Measurements from ENCODE around the gene UFSP1.
"Not testable (repeated sequence)": the region's sequence is repeated elsewhere in the genome, so short reads cannot be mapped to it uniquely, and the experiment has no call there.

GRCh38 chr7:100935381-100935780 is 45.9 kb upstream of the UFSP1 start:
- not testable (repeated sequence) for TF ChIP-seq ZNF274 (IDR thresholded peaks at IDR 0.05; ENCODE audit: low read depth, low read length); YY1 (IDR thresholded peaks at IDR 0.05; ENCODE audit: insufficient read depth, insufficient read length)

Measured in NT2/D1 (cell line).